ENCODE measurements around the gene ZNF792.
"Not testable (repeated sequence)": the region's sequence is repeated elsewhere in the genome, so short reads cannot be mapped to it uniquely, and the experiment has no call there.

The ZNF792 gene

GRCh38 chr19:34963573-34964406, at the start of gene ZNF792:
TSS of gene ZNF792 (minus strand) at chr19:34964229. CDS start at chr19:34963662, 567 bp downstream.
- peak; percentile 18 to 50 for DNase-seq

- peak; percentile 79 to 86 for DNase-seq
These were observed 49.2 kb upstream of the ZNF792 start for GRCh38 chr19:35013041-35013819.

- peak in 1 of 2 donors; percentile 42 for DNase-seq
These were observed 48.0 kb upstream of the ZNF792 start for GRCh38 chr19:35011737-35012682.

- DNase-seq, result peak; percentile 23 to 55
These were observed 47.2 kb upstream of the ZNF792 start for GRCh38 chr19:35011091-35011689.

- DNase-seq, result no peak
These were observed 45.7 kb upstream of the ZNF792 start for GRCh38 chr19:35009424-35010415.

- DNase-seq, result no peak
These were observed 44.9 kb upstream of the ZNF792 start for GRCh38 chr19:35008891-35009341.

GRCh38 chr19:35007427-35007826, 43.4 kb upstream of the ZNF792 start:
- DNase-seq, result not testable (repeated sequence)

- DNase-seq, result no peak
These were observed 43.0 kb upstream of the ZNF792 start for GRCh38 chr19:35006999-35007365.

- DNase-seq, result no peak
These were observed 42.4 kb upstream of the ZNF792 start for GRCh38 chr19:35006342-35006998.

GRCh38 chr19:35006007-35006341, 41.9 kb upstream of the ZNF792 start:
- not testable (repeated sequence) for DNase-seq

- DNase-seq, result no peak
These were observed 41.4 kb upstream of the ZNF792 start for GRCh38 chr19:35005256-35005977.

GRCh38 chr19:35004517-35005255, 40.7 kb upstream of the ZNF792 start:
- DNase-seq, result no peak

GRCh38 chr19:35002037-35002535, 38.1 kb upstream of the ZNF792 start:
- DNase-seq, result no peak

GRCh38 chr19:35000647-35001501, 36.8 kb upstream of the ZNF792 start:
- peak; percentile 57 to 63 for DNase-seq

- DNase-seq, result no peak
These were observed 36.3 kb upstream of the ZNF792 start for GRCh38 chr19:35000338-35000646.

- peak; percentile 74 to 79 for DNase-seq
These were observed 35.7 kb upstream of the ZNF792 start, which contains the start of gene GRAMD1A for GRCh38 chr19:34999498-35000337. TSS of gene GRAMD1A (plus strand) at chr19:35000323. CDS start at chr19:35000479, 156 bp downstream.
